Muscle layer of duodenum (tissue), 2 donors: ENCODE measurements around the gene AK5.

Experiments
- H3K27ac ChIP-seq: one replicate; pipeline ENCODE4 v1.7.0; 2013; ENCODE audit warnings: mild to moderate bottlenecking, low read length
- H3K27me3 ChIP-seq: one replicate; pipeline ENCODE4 v1.7.0; 2013; ENCODE audit warnings: low read depth, mild to moderate bottlenecking, control low read depth, low read length
- H3K36me3 ChIP-seq, 2 donors: one replicate each; pipeline ENCODE4 v1.7.0; 2013; ENCODE audit warnings: low read length in 2 of 2, control low read depth in 1 of 2, mild to moderate bottlenecking in 1 of 2; ENCODE audit not compliant: insufficient read depth in 2 of 2, control insufficient read depth in 1 of 2
- H3K4me1 ChIP-seq, 2 donors: one replicate each; pipeline ENCODE4 v1.7.0; 2013; ENCODE audit warnings: low read length in 2 of 2, mild to moderate bottlenecking in 2 of 2, control low read depth in 1 of 2, moderate library complexity in 1 of 2; ENCODE audit not compliant: insufficient read depth in 2 of 2, control insufficient read depth in 1 of 2
- H3K4me3 ChIP-seq, 2 donors: one replicate each; pipeline ENCODE4 v1.7.0; 2013; ENCODE audit warnings: low read length in 2 of 2, low read depth in 1 of 2, mild to moderate bottlenecking in 1 of 2
- H3K9me3 ChIP-seq, 2 donors: one replicate each; pipeline ENCODE4 v1.7.0; 2013; ENCODE audit warnings: low read length in 2 of 2, control low read depth in 1 of 2, mild to moderate bottlenecking in 1 of 2; ENCODE audit not compliant: control insufficient read depth in 1 of 2
- donor health status: healthy.

Gene AK5

GRCh38 chr1:77382366-77382765, 100.5 kb downstream of the AK5 start:
- Histone ChIP-seq H3K4me3 (no peak overlapping the region), H3K27ac (no peak overlapping the region), H3K36me3 (no peaks in the 10 kb centered on the region), H3K9me3 (no peaks in the 10 kb centered on the region), H3K4me1 (no peaks in the 10 kb centered on the region), H3K27me3 (no peaks in the 10 kb centered on the region)

GRCh38 chr1:77383236-77383635, 101.4 kb downstream of the AK5 start:
- H3K27me3 ChIP-seq = no peaks in the 10 kb centered on the region
- H3K36me3 ChIP-seq = no peaks in the 10 kb centered on the region
- no peaks in the 10 kb centered on the region for H3K4me1 ChIP-seq
- no peak overlapping the region for H3K4me3 ChIP-seq
- H3K27ac ChIP-seq = no peak overlapping the region
- no peaks in the 10 kb centered on the region for H3K9me3 ChIP-seq

GRCh38 chr1:77385551-77385950, 103.7 kb downstream of the AK5 start:
- H3K36me3 ChIP-seq = no peaks in the 10 kb centered on the region
- H3K9me3 ChIP-seq = no peaks in the 10 kb centered on the region
- H3K27ac ChIP-seq = no peak overlapping the region
- H3K27me3 ChIP-seq = no peaks in the 10 kb centered on the region
- H3K4me1 ChIP-seq = no peaks in the 10 kb centered on the region
- no peak overlapping the region for H3K4me3 ChIP-seq

GRCh38 chr1:77386276-77386675, 104.5 kb downstream of the AK5 start:
- Histone ChIP-seq H3K36me3 (no peaks in the 10 kb centered on the region), H3K27me3 (no peaks in the 10 kb centered on the region), H3K4me3 (no peak overlapping the region), H3K4me1 (no peaks in the 10 kb centered on the region), H3K27ac (no peak overlapping the region), H3K9me3 (no peaks in the 10 kb centered on the region)

- no peaks in the 10 kb centered on the region for H3K36me3 ChIP-seq
- H3K4me3 ChIP-seq = no peak overlapping the region
- H3K27me3 ChIP-seq = no peaks in the 10 kb centered on the region
- no peak overlapping the region for H3K27ac ChIP-seq
- H3K9me3 ChIP-seq = no peaks in the 10 kb centered on the region
- H3K4me1 ChIP-seq = no peaks in the 10 kb centered on the region
These were observed 105.7 kb downstream of the AK5 start for GRCh38 chr1:77387553-77387952.

- Histone ChIP-seq H3K27me3 (no peaks in the 10 kb centered on the region), H3K4me3 (no peak overlapping the region), H3K36me3 (no peaks in the 10 kb centered on the region), H3K4me1 (no peaks in the 10 kb centered on the region), H3K27ac (no peak overlapping the region), H3K9me3 (no peaks in the 10 kb centered on the region)
These were observed 106.8 kb downstream of the AK5 start for GRCh38 chr1:77388661-77389060.

- H3K36me3 ChIP-seq = no peaks in the 10 kb centered on the region
- no peak overlapping the region for H3K27ac ChIP-seq
- no peaks in the 10 kb centered on the region for H3K27me3 ChIP-seq
- H3K4me1 ChIP-seq = peaks cover 0 to 3% of the 10 kb centered on the region in 2 donors
- H3K4me3 ChIP-seq = no peak overlapping the region
- no peaks in the 10 kb centered on the region for H3K9me3 ChIP-seq
These were observed 110.7 kb downstream of the AK5 start for GRCh38 chr1:77392486-77392885.

- H3K27ac ChIP-seq = no peak overlapping the region
- H3K27me3 ChIP-seq = no peaks in the 10 kb centered on the region
- H3K36me3 ChIP-seq = no peaks in the 10 kb centered on the region
- peaks cover 0 to 3% of the 10 kb centered on the region in 2 donors for H3K4me1 ChIP-seq
- H3K4me3 ChIP-seq = no peak overlapping the region
- no peaks in the 10 kb centered on the region for H3K9me3 ChIP-seq
These were observed 112.3 kb downstream of the AK5 start for GRCh38 chr1:77394166-77394565.

GRCh38 chr1:77395051-77395450, 113.2 kb downstream of the AK5 start:
- Histone ChIP-seq H3K9me3 (no peaks in the 10 kb centered on the region), H3K4me3 (no peak overlapping the region), H3K36me3 (no peaks in the 10 kb centered on the region), H3K27ac (no peak overlapping the region), H3K4me1 (peaks cover 0 to 7% of the 10 kb centered on the region in 2 donors), H3K27me3 (no peaks in the 10 kb centered on the region)

- Histone ChIP-seq H3K9me3 (no peaks in the 10 kb centered on the region), H3K27me3 (no peaks in the 10 kb centered on the region), H3K4me1 (peaks cover 0 to 8% of the 10 kb centered on the region in 2 donors), H3K27ac (no peak overlapping the region), H3K4me3 (no peak overlapping the region), H3K36me3 (no peaks in the 10 kb centered on the region)
These were observed 116.3 kb downstream of the AK5 start for GRCh38 chr1:77398152-77398551.

- H3K27ac ChIP-seq = no peak overlapping the region
- H3K4me3 ChIP-seq = no peak overlapping the region
- peaks cover 0 to 8% of the 10 kb centered on the region in 2 donors for H3K4me1 ChIP-seq
- H3K36me3 ChIP-seq = no peaks in the 10 kb centered on the region
- no peaks in the 10 kb centered on the region for H3K27me3 ChIP-seq
- no peaks in the 10 kb centered on the region for H3K9me3 ChIP-seq
These were observed 117.6 kb downstream of the AK5 start for GRCh38 chr1:77399250-77400086.

GRCh38 chr1:77400781-77401180, 119.0 kb downstream of the AK5 start:
- no peak overlapping the region for H3K4me3 ChIP-seq
- H3K9me3 ChIP-seq = no peaks in the 10 kb centered on the region
- H3K36me3 ChIP-seq = no peaks in the 10 kb centered on the region
- H3K4me1 ChIP-seq = peaks cover 0 to 8% of the 10 kb centered on the region in 2 donors
- no peaks in the 10 kb centered on the region for H3K27me3 ChIP-seq
- no peak overlapping the region for H3K27ac ChIP-seq
